ENCODE results near the gene SNRNP25.
"Not testable (repeated sequence)": the region's sequence is repeated elsewhere in the genome, so short reads cannot be mapped to it uniquely, and the experiment has no call there.

Gene SNRNP25

GRCh38 chr16:36336-36984 lies 17.2 kb upstream of the SNRNP25 start:
- Histone ChIP-seq H3K4me3 (ENCODE audit: insufficient read depth, low read length, poor library complexity, severe bottlenecking) (no peak overlapping the region), H3F3A (ENCODE audit: insufficient read depth) (peaks cover 5% of the 10 kb centered on the region; the same call in 1 of the 2 replicates), H3K9me3 (ENCODE audit: insufficient read depth, low read length) (no peaks in the 10 kb centered on the region), H4K20me1 (ENCODE audit: low read depth, low read length) (no peaks in the 10 kb centered on the region; the same call in 1 of the 2 replicates), H3K79me2 (ENCODE audit: insufficient read depth, low read length) (no peaks in the 10 kb centered on the region), H2AFZ (ENCODE audit: low read depth, low read length, severe bottlenecking) (no peak overlapping the region), H3K36me3 (ENCODE audit: low read length) (no peaks in the 10 kb centered on the region), H3K4me2 (ENCODE audit: low read depth, low read length, poor library complexity, severe bottlenecking) (no peak overlapping the region), H3K9ac (ENCODE audit: low read length) (no peak overlapping the region), H3K27ac (ENCODE audit: low read depth, low read length) (no peak overlapping the region), H3K27me3 (ENCODE audit: low read length) (no peaks in the 10 kb centered on the region), H3K9me2 (replicated peaks; ENCODE audit: insufficient read depth, low read length) (no peaks in the 10 kb centered on the region)
- TF ChIP-seq EZH2phosphoT487 (conservative IDR thresholded peaks at IDR 0.05; ENCODE audit: low read length) (no peak), CTCF (IDR thresholded peaks at IDR 0.05; ENCODE audit: insufficient read depth, low read length, poor library complexity, severe bottlenecking) (no peak)

GRCh38 chr16:37511-37910 lies 16.1 kb upstream of the SNRNP25 start:
- Histone ChIP-seq H3K79me2 (ENCODE audit: insufficient read depth, low read length) (no peaks in the 10 kb centered on the region), H3K4me3 (ENCODE audit: insufficient read depth, low read length, poor library complexity, severe bottlenecking) (no peak overlapping the region), H3K4me2 (ENCODE audit: low read depth, low read length, poor library complexity, severe bottlenecking) (no peak overlapping the region), H4K20me1 (ENCODE audit: low read depth, low read length) (no peaks in the 10 kb centered on the region; the same call in 1 of the 2 replicates), H3F3A (ENCODE audit: insufficient read depth) (peaks cover 5% of the 10 kb centered on the region; the same call in 1 of the 2 replicates), H3K27me3 (ENCODE audit: low read length) (no peaks in the 10 kb centered on the region), H2AFZ (ENCODE audit: low read depth, low read length, severe bottlenecking) (no peak overlapping the region), H3K9me2 (replicated peaks; ENCODE audit: insufficient read depth, low read length) (no peaks in the 10 kb centered on the region), H3K27ac (ENCODE audit: low read depth, low read length) (no peak overlapping the region), H3K9ac (ENCODE audit: low read length) (no peak overlapping the region), H3K9me3 (ENCODE audit: insufficient read depth, low read length) (no peaks in the 10 kb centered on the region), H3K36me3 (ENCODE audit: low read length) (0 out of 2 replicates have a peak, but pooled peaks cover 4% of the 10 kb centered on the region)
- TF ChIP-seq EZH2phosphoT487 (conservative IDR thresholded peaks at IDR 0.05; ENCODE audit: low read length) (no peak), CTCF (IDR thresholded peaks at IDR 0.05; ENCODE audit: insufficient read depth, low read length, poor library complexity, severe bottlenecking) (no peak)

- H2AFZ ChIP-seq (ENCODE audit: low read depth, low read length, severe bottlenecking); H3K4me3 ChIP-seq (ENCODE audit: insufficient read depth, low read length, poor library complexity, severe bottlenecking); H3F3A ChIP-seq (ENCODE audit: insufficient read depth); H3K9me3 ChIP-seq (ENCODE audit: insufficient read depth, low read length); H3K4me2 ChIP-seq (ENCODE audit: low read depth, low read length, poor library complexity, severe bottlenecking); H3K9me2 ChIP-seq (replicated peaks; ENCODE audit: insufficient read depth, low read length); H3K9ac ChIP-seq (ENCODE audit: low read length); H3K27me3 ChIP-seq (ENCODE audit: low read length); H3K36me3 ChIP-seq (ENCODE audit: low read length); H4K20me1 ChIP-seq (ENCODE audit: low read depth, low read length); H3K79me2 ChIP-seq (ENCODE audit: insufficient read depth, low read length): not testable (repeated sequence)
- peak overlapping the region; percentile 46 for H3K27ac ChIP-seq (ENCODE audit: low read depth, low read length)
These were observed 15.4 kb upstream of the SNRNP25 start for GRCh38 chr16:38206-38605.

Data from SU-DHL-6 (cell line).